ENCODE measurements around the gene ZSCAN10.

DNA sequence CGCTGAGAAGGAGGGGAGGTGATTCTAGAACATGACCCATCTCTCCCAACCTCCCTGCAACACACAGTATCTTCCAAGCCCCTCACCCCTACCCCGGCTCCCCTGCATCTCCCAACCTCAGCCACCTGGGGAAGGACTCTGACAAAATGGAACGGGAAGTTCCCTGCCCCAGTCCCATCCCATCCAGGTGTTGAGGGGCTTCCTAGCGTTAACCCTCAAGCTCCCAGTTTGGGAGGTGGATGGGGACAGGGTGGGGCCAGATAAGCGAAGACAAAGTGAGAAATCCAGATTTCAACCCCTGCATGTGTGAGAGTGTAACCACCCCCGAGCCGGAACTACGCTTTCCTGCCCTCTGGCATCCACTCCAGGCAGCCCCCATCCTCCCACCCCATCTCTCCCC lies 1.8 kb downstream of the ZSCAN10 start:
- no peak for TF ChIP-seq POLR2A (IDR thresholded peaks at IDR 0.05)
- TF ChIP-seq CTCF (IDR thresholded peaks at IDR 0.05), result no peak

Measured in sigmoid colon (tissue), 3 donors.